MM.1S (cell line): Measurements from ENCODE around the gene EP400.
"Not testable (repeated sequence)": the region's sequence is repeated elsewhere in the genome, so short reads cannot be mapped to it uniquely, and the experiment has no call there.

Experiments
- DNase-seq: peaks from one replicate; pipeline ENCODE4 v3.0.0-alpha.2; 2015
- H2AFZ ChIP-seq: fragments of 300-600 bp; sonication (generic); 2 replicates; pipeline ENCODE4 v1.6.0; 2016; ENCODE audit warnings: antibody characterized with exemption, low read length
- H3F3A ChIP-seq: fragments of 300-600 bp; sonication (generic); 2 replicates; pipeline ENCODE4 v1.6.1; 2016; ENCODE audit warnings: mild to moderate bottlenecking, antibody characterized with exemption, low read length, moderate library complexity, mixed read lengths; ENCODE audit not compliant: insufficient read depth
- H3K27ac ChIP-seq: fragments of 300-600 bp; sonication (generic); 2 replicates; pipeline ENCODE4 v1.5.1; 2016; ENCODE audit warnings: mild to moderate bottlenecking, low read length
- H3K27me3 ChIP-seq: fragments of 300-600 bp; sonication (generic); replicated peaks from 2 replicates; pipeline ENCODE4 v1.6.0; 2016; ENCODE audit warnings: low read length; ENCODE audit not compliant: insufficient read depth
- H3K36me3 ChIP-seq: fragments of 300-600 bp; sonication (generic); replicated peaks from 2 replicates; pipeline ENCODE4 v1.6.1; 2016; ENCODE audit warnings: mild to moderate bottlenecking, low read length, mixed read lengths; ENCODE audit not compliant: insufficient read depth
- H3K4me1 ChIP-seq: fragments of 300-600 bp; sonication (generic); 2 replicates; pipeline ENCODE4 v1.6.1; 2016; ENCODE audit warnings: low read length, mixed read lengths
- H3K4me2 ChIP-seq: fragments of 300-600 bp; sonication (generic); 2 replicates; pipeline ENCODE4 v1.6.0; 2016; ENCODE audit warnings: low read depth, low read length
- H3K4me3 ChIP-seq: fragments of 300-600 bp; sonication (generic); 2 replicates; pipeline ENCODE4 v1.5.1; 2016; ENCODE audit warnings: low read length, mixed read lengths
- H3K79me2 ChIP-seq: fragments of 300-600 bp; sonication (generic); 2 replicates; pipeline ENCODE4 v1.6.1; 2016; ENCODE audit warnings: mixed run types, low read length, mixed read lengths
- H3K9ac ChIP-seq: fragments of 300-600 bp; sonication (generic); 2 replicates; pipeline ENCODE4 v1.6.1; 2016; ENCODE audit warnings: low read length, mixed read lengths
- H3K9me2 ChIP-seq: fragments of 300-600 bp; sonication (generic); replicated peaks from 2 replicates; pipeline ENCODE4 v1.6.1; 2016; ENCODE audit warnings: mild to moderate bottlenecking, low read length, mixed read lengths; ENCODE audit not compliant: insufficient read depth
- H3K9me3 ChIP-seq: fragments of 300-600 bp; sonication (generic); replicated peaks from 2 replicates; pipeline ENCODE4 v1.6.1; 2016; ENCODE audit warnings: mild to moderate bottlenecking, low read length, mixed read lengths; ENCODE audit not compliant: insufficient read depth
- H4K20me1 ChIP-seq: fragments of 300-600 bp; sonication (generic); 2 replicates; pipeline ENCODE4 v1.6.1; 2016; ENCODE audit warnings: mild to moderate bottlenecking, low read length, moderate library complexity, mixed read lengths; ENCODE audit not compliant: insufficient read depth
- EZH2 ChIP-seq: fragments of 300-600 bp; sonication (generic); optimal IDR thresholded peaks from 2 replicates; pipeline ENCODE3; 2017; ENCODE audit warnings: low read depth, mild to moderate bottlenecking, antibody characterized with exemption, low read length, mixed read lengths
- EZH2phosphoT487 ChIP-seq: fragments of 300-600 bp; sonication (generic); IDR thresholded peaks from 2 replicates; pipeline ENCODE4 v1.6.1; 2018; ENCODE audit warnings: antibody characterized with exemption, low read length
- TF ChIP-seq, protein P1 (sequence below): fragments of 300-600 bp; sonication (generic); IDR thresholded peaks from 2 replicates; pipeline ENCODE4 v1.5.1; 2016; ENCODE audit warnings: antibody characterized with exemption, low read length, mixed read lengths

EP400 gene

DNA sequence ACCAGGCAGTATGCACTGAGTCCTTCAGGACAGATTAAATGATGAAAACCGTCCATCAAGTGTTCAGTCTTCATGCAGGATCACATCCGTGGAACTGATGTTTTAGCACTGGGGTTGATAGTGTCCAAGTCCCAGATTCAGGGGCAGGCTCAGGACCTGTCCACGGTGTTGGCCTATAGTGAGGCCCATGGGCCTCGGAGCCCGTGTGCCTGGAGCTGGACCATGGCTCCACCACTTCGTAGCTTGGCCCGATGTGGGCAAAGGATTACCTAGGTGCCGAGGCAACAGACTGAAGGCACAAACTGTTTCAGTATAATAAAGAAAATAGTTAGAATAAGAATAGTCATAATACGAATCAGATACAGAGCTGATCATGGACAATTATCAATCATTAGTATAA is 152.6 kb downstream of the EP400 start:
- H3K9ac ChIP-seq = no peak overlapping the region
- no peaks in the 10 kb centered on the region for H3K27me3 ChIP-seq
- no peak for DNase-seq
- no peak overlapping the region for H2AFZ ChIP-seq
- H3K4me3 ChIP-seq = no peak overlapping the region
- H3K79me2 ChIP-seq = no peaks in the 10 kb centered on the region
- no peaks in the 10 kb centered on the region for H3K9me2 ChIP-seq
- H3K36me3 ChIP-seq = no peaks in the 10 kb centered on the region
- H3K4me2 ChIP-seq = no peak overlapping the region
- no peaks in the 10 kb centered on the region for H4K20me1 ChIP-seq
- H3F3A ChIP-seq = no peaks in the 10 kb centered on the region
- H3K4me1 ChIP-seq = no peaks in the 10 kb centered on the region
- H3K9me3 ChIP-seq = no peaks in the 10 kb centered on the region
- TF ChIP-seq EZH2 (no peak), EZH2phosphoT487 (no peak)
- TF ChIP-seq, protein P1, sequence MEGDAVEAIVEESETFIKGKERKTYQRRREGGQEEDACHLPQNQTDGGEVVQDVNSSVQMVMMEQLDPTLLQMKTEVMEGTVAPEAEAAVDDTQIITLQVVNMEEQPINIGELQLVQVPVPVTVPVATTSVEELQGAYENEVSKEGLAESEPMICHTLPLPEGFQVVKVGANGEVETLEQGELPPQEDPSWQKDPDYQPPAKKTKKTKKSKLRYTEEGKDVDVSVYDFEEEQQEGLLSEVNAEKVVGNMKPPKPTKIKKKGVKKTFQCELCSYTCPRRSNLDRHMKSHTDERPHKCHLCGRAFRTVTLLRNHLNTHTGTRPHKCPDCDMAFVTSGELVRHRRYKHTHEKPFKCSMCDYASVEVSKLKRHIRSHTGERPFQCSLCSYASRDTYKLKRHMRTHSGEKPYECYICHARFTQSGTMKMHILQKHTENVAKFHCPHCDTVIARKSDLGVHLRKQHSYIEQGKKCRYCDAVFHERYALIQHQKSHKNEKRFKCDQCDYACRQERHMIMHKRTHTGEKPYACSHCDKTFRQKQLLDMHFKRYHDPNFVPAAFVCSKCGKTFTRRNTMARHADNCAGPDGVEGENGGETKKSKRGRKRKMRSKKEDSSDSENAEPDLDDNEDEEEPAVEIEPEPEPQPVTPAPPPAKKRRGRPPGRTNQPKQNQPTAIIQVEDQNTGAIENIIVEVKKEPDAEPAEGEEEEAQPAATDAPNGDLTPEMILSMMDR = no peak
- H3K27ac ChIP-seq = no peak overlapping the region

- H3K79me2 ChIP-seq, H3K27me3 ChIP-seq, H3K27ac ChIP-seq, H3K4me2 ChIP-seq, H3K9me2 ChIP-seq, DNase-seq, H3K9ac ChIP-seq, H3K4me3 ChIP-seq, H2AFZ ChIP-seq, H3K36me3 ChIP-seq, H3K4me1 ChIP-seq, H3K9me3 ChIP-seq, H3F3A ChIP-seq, H4K20me1 ChIP-seq: not testable (repeated sequence)
Measured at GRCh38 chr12:132103072-132103471, 153.3 kb downstream of the EP400 start.

- Histone ChIP-seq H2AFZ (no peak overlapping the region), H4K20me1 (no peaks in the 10 kb centered on the region), H3F3A (no peaks in the 10 kb centered on the region), H3K36me3 (no peaks in the 10 kb centered on the region), H3K79me2 (no peaks in the 10 kb centered on the region), H3K9ac (no peak overlapping the region), H3K4me1 (no peaks in the 10 kb centered on the region), H3K9me3 (no peaks in the 10 kb centered on the region), H3K9me2 (no peaks in the 10 kb centered on the region), H3K27ac (no peak overlapping the region), H3K4me2 (no peak overlapping the region), H3K4me3 (no peak overlapping the region), H3K27me3 (no peaks in the 10 kb centered on the region)
- TF ChIP-seq EZH2 (no peak), EZH2phosphoT487 (no peak)
- TF ChIP-seq, protein P1 = no peak
- no peak for DNase-seq
Measured at GRCh38 chr12:132103542-132104308, 154.0 kb downstream of the EP400 start.

DNA sequence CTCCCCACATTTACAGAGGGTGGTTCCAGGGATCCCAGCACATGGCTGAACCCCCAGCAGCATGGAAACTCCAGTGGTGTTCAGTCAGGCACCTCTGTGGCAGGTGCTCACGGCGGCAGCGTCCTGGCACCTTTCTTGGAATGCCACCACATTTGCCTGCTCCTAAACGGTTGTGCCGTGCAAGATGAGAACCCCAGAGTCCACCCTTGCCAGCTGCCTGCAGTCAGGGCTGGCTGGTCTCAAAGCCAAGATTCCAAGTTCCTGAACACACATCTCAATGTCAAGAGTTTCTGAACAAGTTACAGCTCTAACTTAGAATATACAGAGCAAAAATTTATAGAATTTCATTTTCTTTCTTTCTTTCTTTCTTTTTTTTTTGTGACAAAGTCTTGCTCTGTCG is 155.7 kb downstream of the EP400 start:
- Histone ChIP-seq H3F3A (no peaks in the 10 kb centered on the region), H4K20me1 (no peaks in the 10 kb centered on the region), H3K27ac (no peak overlapping the region), H3K4me2 (no peak overlapping the region), H2AFZ (no peak overlapping the region), H3K36me3 (no peaks in the 10 kb centered on the region), H3K4me3 (no peak overlapping the region), H3K9me2 (no peaks in the 10 kb centered on the region), H3K9ac (no peak overlapping the region), H3K4me1 (no peaks in the 10 kb centered on the region), H3K79me2 (no peaks in the 10 kb centered on the region), H3K9me3 (no peaks in the 10 kb centered on the region), H3K27me3 (no peaks in the 10 kb centered on the region)
- TF ChIP-seq, protein P1 = no peak
- TF ChIP-seq EZH2phosphoT487 (no peak), EZH2 (no peak)
- DNase-seq = no peak
